ENCODE measurements around the gene TIAM2. TPM values are rescaled to one million over a fixed set of nuclear protein-coding genes. Genes with fewer than 3 reads are reported as not detected.

Gene TIAM2
- total and polyA plus RNA-seq, 2 donors (not counting 3 experiments of a cell fraction or from before 2014, with no cell fraction given) = 9.6 to 18.5 TPM

GRCh38 chr6:155066921-155067680, 72.0 kb downstream of the TIAM2 start:
- no peak for DNase-seq (ENCODE audit: low read depth, low spot score)
- ChIA-PET POLR2A (no interaction called here), CTCF (no interaction called here)
- no peaks in the 10 kb centered on the region for H3K4me1 ChIP-seq (ENCODE audit: control insufficient read depth, extremely low read depth, insufficient read depth, low read length)
- no peak overlapping the region for H3K9ac ChIP-seq (replicated peaks; ENCODE audit: extremely low read depth, insufficient read depth, low read length)
- H2AFZ ChIP-seq (ENCODE audit: low read depth, low read length) = no peak overlapping the region
- no peaks in the 10 kb centered on the region for H3K36me3 ChIP-seq (ENCODE audit: control insufficient read depth in 2 of 2, extremely low read depth in 1 of 2, insufficient read depth in 2 of 2, low read length in 2 of 2)
- H3K27me3 ChIP-seq (ENCODE audit: control insufficient read depth in 2 of 2, insufficient read depth in 2 of 2, low read length in 2 of 2) = no peaks in the 10 kb centered on the region
- H3K4me2 ChIP-seq (ENCODE audit: insufficient read depth, low read length) = no peak overlapping the region
- no peaks in the 10 kb centered on the region for H4K20me1 ChIP-seq (replicated peaks; ENCODE audit: control insufficient read depth, extremely low read depth, insufficient read depth, low read length)
- intact Hi-C loops (cut with micrococcal nuclease) (no loop called here), dilution Hi-C loops (cut with MboI; ENCODE audit: extremely low pct_ligation_motif_present, low sequenced_read_pairs) (no loop called here)
- FAIRE-seq = no peak
- TF ChIP-seq JUN (IDR thresholded peaks at IDR 0.05; ENCODE audit: borderline replicate concordance, insufficient read depth, insufficient read length, low read depth) (no peak), EZH2 (IDR thresholded peaks at IDR 0.05; ENCODE audit: borderline replicate concordance, low read depth, low read length, severe bottlenecking) (no peak)
- H3K27ac ChIP-seq (ENCODE audit: insufficient read depth, low read depth, low read length) = no peak overlapping the region
- H3K9me1 ChIP-seq (replicated peaks; ENCODE audit: control insufficient read depth, extremely low read depth, insufficient read depth, low read length) = no peaks in the 10 kb centered on the region
- H3K9me3 ChIP-seq (replicated peaks; ENCODE audit: control insufficient read depth, insufficient read depth, low read length) = no peaks in the 10 kb centered on the region
- H3K4me3 ChIP-seq (replicated peaks in 1 of 3; ENCODE audit: insufficient read depth in 1 of 3, low read depth in 1 of 3, low read length in 3 of 3) = no peak overlapping the region
- H3K79me2 ChIP-seq (ENCODE audit: control insufficient read depth, insufficient read depth, low read length) = no peaks in the 10 kb centered on the region
- BruUV-seq (replicated peaks) = no TSS peak

GRCh38 chr6:155067956-155068615, 73.0 kb downstream of the TIAM2 start:
- Histone ChIP-seq H3K27ac (ENCODE audit: insufficient read depth, low read depth, low read length) (no peak overlapping the region), H3K4me2 (ENCODE audit: insufficient read depth, low read length) (no peak overlapping the region), H3K27me3 (ENCODE audit: control insufficient read depth in 2 of 2, insufficient read depth in 2 of 2, low read length in 2 of 2) (no peaks in the 10 kb centered on the region), H3K79me2 (ENCODE audit: control insufficient read depth, insufficient read depth, low read length) (no peaks in the 10 kb centered on the region), H2AFZ (ENCODE audit: low read depth, low read length) (no peak overlapping the region), H3K9me3 (replicated peaks; ENCODE audit: control insufficient read depth, insufficient read depth, low read length) (no peaks in the 10 kb centered on the region), H4K20me1 (replicated peaks; ENCODE audit: control insufficient read depth, extremely low read depth, insufficient read depth, low read length) (no peaks in the 10 kb centered on the region), H3K9ac (replicated peaks; ENCODE audit: extremely low read depth, insufficient read depth, low read length) (no peak overlapping the region), H3K4me1 (ENCODE audit: control insufficient read depth, extremely low read depth, insufficient read depth, low read length) (no peaks in the 10 kb centered on the region), H3K36me3 (ENCODE audit: control insufficient read depth in 2 of 2, extremely low read depth in 1 of 2, insufficient read depth in 2 of 2, low read length in 2 of 2) (no peaks in the 10 kb centered on the region), H3K9me1 (replicated peaks; ENCODE audit: control insufficient read depth, extremely low read depth, insufficient read depth, low read length) (no peaks in the 10 kb centered on the region), H3K4me3 (replicated peaks in 1 of 3; ENCODE audit: insufficient read depth in 1 of 3, low read depth in 1 of 3, low read length in 3 of 3) (no peak overlapping the region)
- ChIA-PET POLR2A (no interaction called here), CTCF (interaction anchor here (1.4 kb wide), 1 partner anchor 67 kb away, joined by 4 read pairs; no protein-coding TSS in a partner anchor)
- BruUV-seq (replicated peaks) = no TSS peak
- dilution Hi-C loops (cut with MboI; ENCODE audit: extremely low pct_ligation_motif_present, low sequenced_read_pairs) = no loop called here
- intact Hi-C loops (cut with micrococcal nuclease) = no loop called here
- no peak for TF ChIP-seq POLR2A (IDR thresholded peaks at IDR 0.05; ENCODE audit: low read depth, low read length)
- no peak for TF ChIP-seq FOS (IDR thresholded peaks at IDR 0.05; ENCODE audit: borderline replicate concordance, insufficient read depth, low read length)
- no peak for TF ChIP-seq GATA2 (IDR thresholded peaks at IDR 0.05; ENCODE audit: insufficient read depth, insufficient read length, low read depth, low read length)
- DNase-seq (ENCODE audit: low read depth, low spot score) (no peak), FAIRE-seq (no peak)

All from endothelial cell of umbilical vein (primary cell).